H1 (cell line): ENCODE data around the gene SLC16A6. TPM values are rescaled to one million over a fixed set of nuclear protein-coding genes. Genes with fewer than 3 reads are reported as not detected.

Source experiments
- CBX5 ChIP-seq: fragments of 300-800, 300-1000 bp; sonication (generic); IDR thresholded peaks from 2 replicates; pipeline ENCODE4 v1.7.1; 2016; ENCODE audit warnings: antibody characterized with exemption, low read length, low read depth
- CHD1 ChIP-seq: IDR thresholded peaks from 2 replicates; pipeline ENCODE4 v1.6.1; 2012; ENCODE audit warnings: low read depth, low read length, improper control_type of control experiment
- JUN ChIP-seq: IDR thresholded peaks from 2 replicates; pipeline ENCODE4 v1.6.1; 2011; ENCODE audit warnings: low read depth, mild to moderate bottlenecking, improper control_type of control experiment, low read length
- KDM1A ChIP-seq: fragments of 200-600, 300-600 bp; sonication (generic); IDR thresholded peaks from 2 replicates; pipeline ENCODE4 v1.7.1; 2016; ENCODE audit warnings: mild to moderate bottlenecking, low read length, borderline replicate concordance
- RBBP5 ChIP-seq: IDR thresholded peaks from 2 replicates; pipeline ENCODE4 v1.7.1; 2012; ENCODE audit warnings: low read depth, mild to moderate bottlenecking, inconsistent platforms, low read length, moderate library complexity, borderline replicate concordance
- polyA plus RNA-seq, 7 experiments: library from polyadenylated mRNA; depleted of rRNA in 3 of 7; stranded (reverse) in 5 of 7; unstranded in 2 of 7; fragments of >200 nt in 5 of 7; fragments of 200-250 nt in 2 of 7; gene quantifications; 1 replicate in 5 of 7; 2 replicates in 1 of 7; 4 replicates in 1 of 7; pipeline versions ENCODE4 v1.2.1 to v1.2.3, GENCODE V29; 2011 to 2013; ENCODE audit warnings: missing spikeins in 2 of 7, mixed read lengths in 2 of 7
- total RNA-seq: library from RNA; stranded (reverse); fragmentation: NEBNext Ultra II Directional; extraction: Animal tissue kit (Norgen Biotek cat#: 25700); gene quantifications from 2 replicates; pipeline ENCODE4 v1.2.1, GENCODE V29; 2021
- TF ChIP-seq, protein P1 (sequence below): IDR thresholded peaks from 2 replicates; pipeline ENCODE4 v1.6.1; 2011; ENCODE audit warnings: low read length, improper control_type of control experiment
- TF ChIP-seq, protein P2 (sequence below), 3 experiments: IDR thresholded peaks; 1 replicate in 2 of 3; 2 replicates in 1 of 3; pipeline versions ENCODE4 v1.5.1 to v1.6.1; 2011; ENCODE audit warnings: low read length in 3 of 3, mild to moderate bottlenecking in 3 of 3, inconsistent platforms in 2 of 3, low read depth in 1 of 3, moderate library complexity in 1 of 3; ENCODE audit not compliant: insufficient read depth in 1 of 3; ENCODE audit errors: control extremely low read depth in 1 of 3

The SLC16A6 gene
- total and polyA plus RNA-seq, 2 of the 8 experiments (the other 6 are each of a cell fraction or from before 2014, with no cell fraction given) = 0.17 to 0.22 TPM

DNA sequence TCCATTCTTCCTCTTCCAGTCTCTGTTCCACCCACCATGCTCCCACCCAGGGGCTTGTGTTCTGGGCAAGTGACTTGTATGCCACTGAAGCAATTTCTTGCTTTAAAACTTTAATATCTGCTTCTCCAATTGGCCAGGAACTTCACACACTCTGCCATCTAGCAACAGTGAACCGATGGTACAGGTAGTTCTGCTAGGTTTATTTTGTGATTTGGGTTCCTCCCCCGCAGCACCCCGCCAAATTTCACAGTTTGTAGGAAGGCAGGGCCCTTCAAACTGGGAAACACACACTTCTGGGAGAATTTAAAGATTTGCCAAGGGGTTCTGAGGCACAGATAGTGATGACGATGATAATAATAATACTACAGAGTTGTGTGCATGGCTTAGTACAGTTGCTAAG is 3.7 kb upstream of the SLC16A6 start (continued):
- TF ChIP-seq, protein P1, sequence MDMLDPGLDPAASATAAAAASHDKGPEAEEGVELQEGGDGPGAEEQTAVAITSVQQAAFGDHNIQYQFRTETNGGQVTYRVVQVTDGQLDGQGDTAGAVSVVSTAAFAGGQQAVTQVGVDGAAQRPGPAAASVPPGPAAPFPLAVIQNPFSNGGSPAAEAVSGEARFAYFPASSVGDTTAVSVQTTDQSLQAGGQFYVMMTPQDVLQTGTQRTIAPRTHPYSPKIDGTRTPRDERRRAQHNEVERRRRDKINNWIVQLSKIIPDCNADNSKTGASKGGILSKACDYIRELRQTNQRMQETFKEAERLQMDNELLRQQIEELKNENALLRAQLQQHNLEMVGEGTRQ = no peak
- TF ChIP-seq, protein P2, sequence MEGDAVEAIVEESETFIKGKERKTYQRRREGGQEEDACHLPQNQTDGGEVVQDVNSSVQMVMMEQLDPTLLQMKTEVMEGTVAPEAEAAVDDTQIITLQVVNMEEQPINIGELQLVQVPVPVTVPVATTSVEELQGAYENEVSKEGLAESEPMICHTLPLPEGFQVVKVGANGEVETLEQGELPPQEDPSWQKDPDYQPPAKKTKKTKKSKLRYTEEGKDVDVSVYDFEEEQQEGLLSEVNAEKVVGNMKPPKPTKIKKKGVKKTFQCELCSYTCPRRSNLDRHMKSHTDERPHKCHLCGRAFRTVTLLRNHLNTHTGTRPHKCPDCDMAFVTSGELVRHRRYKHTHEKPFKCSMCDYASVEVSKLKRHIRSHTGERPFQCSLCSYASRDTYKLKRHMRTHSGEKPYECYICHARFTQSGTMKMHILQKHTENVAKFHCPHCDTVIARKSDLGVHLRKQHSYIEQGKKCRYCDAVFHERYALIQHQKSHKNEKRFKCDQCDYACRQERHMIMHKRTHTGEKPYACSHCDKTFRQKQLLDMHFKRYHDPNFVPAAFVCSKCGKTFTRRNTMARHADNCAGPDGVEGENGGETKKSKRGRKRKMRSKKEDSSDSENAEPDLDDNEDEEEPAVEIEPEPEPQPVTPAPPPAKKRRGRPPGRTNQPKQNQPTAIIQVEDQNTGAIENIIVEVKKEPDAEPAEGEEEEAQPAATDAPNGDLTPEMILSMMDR (IDR thresholded peaks at IDR 0.05; ENCODE audit: control extremely low read depth in 1 of 3, insufficient read depth in 1 of 3, low read depth in 1 of 3, low read length in 3 of 3) = no peak
- TF ChIP-seq CBX5 = no peak
- TF ChIP-seq KDM1A = no peak
- no peak for TF ChIP-seq JUN
- no peak for TF ChIP-seq RBBP5
- no peak for TF ChIP-seq CHD1
